Muscle of arm (tissue), 12 donors: ENCODE data around the gene DLX6. TPM values are rescaled to one million over a fixed set of nuclear protein-coding genes. Genes with fewer than 3 reads are reported as not detected.

Experiments used
- DNase-seq: peaks from one replicate; pipeline ENCODE4 v3.0.0-alpha.2; 2013
- polyA plus RNA-seq, 12 donors: library from polyadenylated mRNA; unstranded; fragments of 120-200 nt; gene quantifications; one replicate each; pipeline ENCODE4 v1.2.1, GENCODE V29; 2013; ENCODE audit not compliant: insufficient read length in 12 of 12

The DLX6 gene
- polyA plus RNA-seq, 12 donors, result 0.07 to 0.54 (median 0.14) TPM; not detected in 7

DNA sequence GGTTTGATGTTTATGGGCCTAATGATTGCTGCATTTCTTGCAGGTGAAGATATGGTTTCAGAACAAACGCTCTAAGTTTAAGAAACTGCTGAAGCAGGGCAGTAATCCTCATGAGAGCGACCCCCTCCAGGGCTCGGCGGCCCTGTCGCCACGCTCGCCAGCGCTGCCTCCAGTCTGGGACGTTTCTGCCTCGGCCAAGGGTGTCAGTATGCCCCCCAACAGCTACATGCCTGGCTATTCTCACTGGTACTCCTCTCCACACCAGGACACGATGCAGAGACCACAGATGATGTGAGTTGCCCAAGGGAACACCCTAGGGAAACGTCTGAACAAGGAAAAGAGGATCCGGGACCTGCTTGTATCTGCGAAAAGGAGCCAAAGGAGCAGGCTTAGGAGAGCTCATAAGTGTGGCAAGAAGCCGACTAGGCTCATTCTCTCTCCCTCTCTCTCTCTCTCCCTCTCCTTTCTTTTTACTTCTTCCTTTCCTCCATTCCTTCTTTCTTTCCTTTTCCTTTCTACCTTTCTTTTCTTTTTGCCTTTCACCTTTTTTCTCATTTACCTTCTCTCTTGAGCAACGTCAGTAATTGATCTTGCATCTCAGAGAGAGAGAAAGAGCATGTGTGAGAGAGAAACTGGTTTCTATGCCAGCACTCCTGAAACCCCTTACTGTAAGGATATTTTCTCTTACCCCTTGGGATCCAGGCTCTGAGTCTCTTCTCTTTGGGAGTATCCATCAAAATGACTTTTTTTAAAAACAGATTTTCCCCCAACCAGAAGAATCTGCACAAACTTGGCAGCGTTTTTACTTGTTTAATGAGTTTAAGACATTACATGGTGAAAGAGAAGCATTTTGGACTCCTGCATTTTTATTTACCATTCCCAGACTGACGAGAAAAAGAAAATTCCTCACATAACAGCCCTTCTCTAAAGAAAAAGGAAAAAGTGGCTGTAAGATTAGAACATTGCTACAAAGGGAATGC lies 4.7 kb downstream of the DLX6 start:
- DNase-seq, result no peak

DNA sequence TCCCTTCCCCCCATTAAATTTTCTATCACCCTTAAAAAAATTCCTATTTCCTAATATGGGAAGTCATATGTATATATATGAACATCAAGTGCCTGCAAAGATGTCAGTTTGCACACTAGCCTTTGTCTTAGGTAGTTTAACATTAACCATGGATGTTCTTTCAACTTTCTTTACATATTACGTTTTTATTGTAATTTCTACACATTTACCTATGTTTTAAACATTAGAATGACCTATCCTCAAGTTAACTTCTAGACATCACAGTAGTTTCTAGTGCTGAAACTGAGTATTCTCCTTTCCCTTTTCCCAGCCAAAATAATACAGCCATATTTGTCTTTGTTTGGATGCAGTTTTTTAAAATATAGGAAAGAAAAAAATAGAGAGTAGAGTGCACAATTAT lies 5.8 kb downstream of the DLX6 start:
- DNase-seq, result no peak

DNA sequence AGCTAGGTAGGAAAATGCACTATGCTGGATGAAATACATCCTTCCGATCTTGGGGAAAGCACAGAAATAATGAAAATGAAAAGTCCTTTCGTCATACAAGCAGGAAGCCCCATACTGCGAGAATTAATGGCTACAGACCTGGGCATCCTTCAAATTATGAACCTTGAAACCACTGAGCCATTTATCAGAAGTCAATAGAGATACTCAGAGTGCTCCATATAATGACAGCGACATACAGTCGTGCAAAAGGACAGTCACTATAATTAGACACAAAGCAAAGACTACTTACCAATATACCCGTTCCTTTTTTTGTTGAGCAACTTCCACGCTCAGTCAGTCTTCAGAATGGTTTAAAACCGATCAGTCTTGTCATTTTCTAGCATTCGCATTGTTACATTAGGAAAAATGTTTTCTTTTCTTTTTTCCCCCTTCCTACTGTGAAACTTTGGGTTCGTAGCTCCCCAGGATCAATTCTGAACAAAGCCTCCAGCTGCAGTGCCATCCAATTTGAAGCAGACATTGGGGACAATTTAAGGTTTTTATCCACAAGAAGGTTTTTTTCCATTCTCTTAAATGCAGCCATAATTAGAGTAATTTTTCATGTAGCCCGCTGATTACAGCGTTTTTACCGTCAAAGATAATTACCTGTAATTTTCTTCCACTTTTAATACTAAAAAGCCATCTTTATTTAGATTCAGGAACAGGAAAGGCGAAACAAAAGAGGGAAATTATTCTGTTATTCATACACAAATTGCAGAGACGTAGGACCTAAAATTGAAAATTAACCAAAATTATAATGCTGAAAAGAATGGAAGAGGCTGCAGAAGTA lies 6.4 kb downstream of the DLX6 start:
- DNase-seq, result no peak

DNA sequence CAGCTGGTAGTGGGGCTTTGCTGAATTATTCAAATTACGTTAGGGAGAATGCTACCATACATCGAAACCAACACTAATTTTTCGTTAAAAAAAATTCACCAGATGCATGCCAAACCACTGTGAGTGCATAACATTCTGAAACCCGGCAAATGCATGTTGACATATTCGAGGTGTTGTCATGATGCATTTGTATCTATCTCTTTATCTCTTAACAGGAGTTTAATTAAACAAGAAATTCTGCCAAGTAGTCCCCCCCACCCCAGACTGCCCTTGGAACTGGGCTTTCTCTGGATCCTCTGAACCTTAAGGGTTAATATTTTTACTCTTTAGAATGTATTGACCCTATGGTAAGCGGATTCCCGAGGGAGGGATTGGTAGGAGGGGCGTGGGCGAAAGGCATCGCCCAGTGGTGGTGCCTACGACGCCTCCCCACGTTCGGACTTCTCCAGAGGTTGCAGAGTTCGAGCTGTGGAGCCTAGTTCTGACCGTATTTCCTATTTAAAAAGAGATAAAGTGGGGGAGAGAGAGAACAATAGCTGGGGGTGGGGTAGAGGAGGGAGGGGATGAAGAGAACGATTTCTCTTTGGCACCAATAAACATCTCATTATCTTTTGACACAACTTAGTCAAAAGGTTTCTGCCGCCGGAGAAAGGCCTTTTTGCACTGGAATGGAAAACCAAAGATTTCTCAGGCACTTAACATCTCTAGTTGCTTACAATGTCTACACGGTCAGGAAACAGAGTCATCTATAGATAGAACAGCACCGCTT lies 7.2 kb downstream of the DLX6 start:
- no peak for DNase-seq

DNA sequence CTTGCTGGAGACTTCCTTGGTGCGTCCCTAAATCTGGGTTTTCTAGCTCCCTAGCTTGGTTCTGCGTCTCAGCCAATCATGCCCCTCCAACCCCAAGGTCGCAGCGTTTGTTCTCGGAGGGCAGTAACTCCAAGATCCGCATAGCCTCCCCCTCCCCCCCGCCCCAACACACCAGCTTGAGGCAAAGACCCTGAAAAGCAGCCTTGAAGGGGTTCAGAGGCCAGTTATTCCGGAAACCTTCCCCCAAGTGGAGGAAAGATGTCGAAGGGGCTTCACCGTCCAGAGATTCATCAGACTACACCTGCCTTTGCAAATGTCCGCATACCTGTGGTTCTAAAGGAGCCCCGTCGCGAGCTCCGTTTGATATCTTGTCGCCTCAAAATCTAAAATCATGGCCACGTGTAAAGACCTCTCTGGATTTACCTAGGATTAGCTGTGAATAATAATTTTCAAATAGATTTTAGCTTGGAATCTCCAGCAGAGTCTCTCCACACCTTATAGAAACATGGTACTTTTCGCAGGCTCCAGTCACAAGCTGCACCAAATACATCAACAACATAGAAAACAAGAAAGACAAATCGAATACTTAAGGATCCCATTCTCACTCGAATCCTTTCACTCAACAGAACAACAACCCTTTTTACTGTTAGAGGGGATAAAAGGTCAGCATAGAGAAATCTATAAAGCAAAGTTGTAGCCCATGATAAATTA lies 7.9 kb downstream of the DLX6 start:
- no peak for DNase-seq

DNA sequence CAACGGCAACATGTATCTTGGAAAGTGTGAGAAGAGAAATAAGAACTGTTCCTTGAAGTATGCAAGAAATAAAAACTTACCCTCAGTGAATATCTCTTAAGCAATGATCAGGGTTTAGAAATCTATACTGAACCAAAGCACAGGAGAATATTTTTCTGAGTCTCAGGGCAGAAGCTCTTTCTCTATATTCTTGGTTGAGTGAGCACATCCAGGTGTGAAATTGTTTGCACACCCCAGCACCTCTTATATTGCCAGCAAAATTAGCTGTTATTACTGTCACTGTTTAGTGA lies 8.4 kb downstream of the DLX6 start:
- no peak for DNase-seq

DNA sequence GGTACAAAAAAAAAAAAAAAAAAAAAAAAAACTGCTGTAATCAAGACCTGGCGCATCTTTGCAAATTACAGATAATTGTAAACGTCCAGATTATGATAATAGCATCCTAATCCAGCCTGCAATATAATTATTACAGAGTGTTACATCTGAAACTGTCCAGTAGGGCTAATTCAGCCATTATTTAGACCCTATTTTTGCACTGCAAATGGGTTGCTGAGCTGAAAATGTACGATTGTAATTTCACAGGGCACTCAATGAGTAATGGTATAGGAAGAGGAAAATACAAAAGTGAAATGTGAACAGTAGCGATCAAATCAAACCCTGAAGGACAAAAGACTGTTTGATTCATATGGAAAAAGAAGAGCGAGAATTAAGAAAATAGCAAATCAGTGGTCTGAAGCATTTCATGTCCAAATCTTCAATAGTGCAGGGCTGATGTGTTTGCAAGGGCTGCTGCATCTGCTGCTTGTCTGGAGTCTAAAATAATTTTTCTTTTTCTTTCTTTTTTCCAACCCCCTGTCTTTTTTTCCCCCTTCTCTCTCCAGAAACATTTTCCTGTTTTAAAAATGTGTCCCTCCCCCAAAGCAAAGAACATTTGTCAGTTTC lies 8.9 kb downstream of the DLX6 start:
- DNase-seq, result no peak

DNA sequence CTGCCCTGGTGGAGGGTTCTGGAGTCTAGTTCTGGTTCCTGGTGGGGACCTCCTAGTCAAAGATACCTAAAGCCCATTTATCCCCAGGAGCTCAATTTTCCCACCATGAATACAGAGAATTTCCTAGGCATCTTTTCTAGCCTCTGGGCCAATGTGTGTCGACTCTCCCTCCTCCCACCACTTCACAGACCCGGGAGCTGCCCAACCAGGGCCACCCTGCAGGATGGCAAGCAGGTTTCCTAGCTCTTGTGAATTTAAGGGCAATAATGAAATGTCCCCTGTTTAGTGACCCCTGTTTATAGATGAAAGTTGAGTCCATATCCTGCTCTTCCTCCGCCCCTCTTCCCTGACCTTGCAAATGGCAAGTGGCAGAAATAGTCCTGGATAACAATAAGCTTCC lies 9.9 kb downstream of the DLX6 start:
- no peak for DNase-seq

DNA sequence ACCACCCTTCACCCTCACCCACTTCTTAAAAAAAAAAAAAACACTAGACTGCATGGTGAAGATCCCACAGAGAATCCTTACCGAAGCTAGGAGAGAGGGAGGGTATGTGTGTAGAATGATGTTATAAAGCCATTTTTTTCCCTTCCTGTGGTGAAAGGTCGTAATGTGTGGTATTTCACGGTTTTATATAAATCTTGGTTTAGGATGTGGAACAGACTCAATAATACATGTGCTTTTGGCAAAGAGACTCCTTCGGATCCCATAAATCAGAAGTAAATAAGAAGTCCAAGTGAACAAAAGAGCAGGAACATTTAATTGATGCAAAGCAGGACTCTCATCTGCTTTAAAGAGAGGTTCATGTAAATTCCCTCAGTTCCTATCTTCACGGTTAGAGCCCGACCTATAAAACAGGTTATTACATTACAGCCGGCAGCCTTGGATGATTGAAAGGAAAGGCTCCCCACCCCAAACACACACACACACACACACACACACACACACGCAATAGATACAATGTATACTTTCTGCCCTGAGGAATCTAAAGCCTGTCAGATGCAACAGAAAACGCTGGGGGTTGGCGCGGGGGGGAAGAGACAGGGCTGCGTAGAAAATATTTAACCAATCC lies 10.5 kb downstream of the DLX6 start:
- DNase-seq, result no peak

DNA sequence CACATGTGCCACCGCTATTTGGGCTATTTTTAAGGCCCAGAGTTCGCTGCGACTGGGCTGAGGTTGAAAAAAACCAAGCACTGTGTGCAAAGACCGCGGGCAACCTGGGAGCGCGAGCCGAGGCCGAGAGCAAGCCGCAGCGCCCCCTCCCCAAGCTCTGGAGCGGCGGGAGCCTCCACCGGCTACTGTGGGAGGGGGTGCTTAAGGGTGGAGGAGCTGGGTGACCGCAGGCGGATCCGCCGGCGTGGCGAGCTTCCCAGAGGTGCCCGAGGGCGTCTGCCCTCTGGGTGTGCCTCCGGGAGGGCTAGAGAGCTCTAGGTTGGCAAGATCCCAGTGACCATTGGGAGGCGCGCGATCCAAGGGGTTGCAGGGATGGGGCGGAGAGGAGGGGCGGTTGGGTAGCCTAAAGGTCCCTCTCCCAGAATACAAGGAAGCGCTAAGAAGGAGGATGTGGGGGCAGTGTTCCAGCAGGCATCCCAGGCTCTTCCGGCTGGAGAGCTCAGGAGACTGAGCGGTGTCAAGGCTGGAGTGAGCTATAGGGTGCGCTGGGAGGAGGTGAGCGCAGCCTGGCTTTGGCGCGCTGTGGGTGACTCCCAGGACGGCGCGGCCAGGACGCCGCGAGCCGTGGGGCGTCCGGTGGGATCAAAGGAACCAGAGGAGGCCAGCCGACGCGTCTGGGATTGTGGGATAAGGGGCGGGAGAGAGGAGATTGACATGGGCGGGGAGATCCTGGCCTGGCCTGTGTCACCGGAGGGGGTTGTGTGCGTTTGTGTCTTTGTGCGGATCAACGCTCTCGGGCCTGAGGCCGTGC lies 11.2 kb downstream of the DLX6 start:
- DNase-seq, result no peak

DNA sequence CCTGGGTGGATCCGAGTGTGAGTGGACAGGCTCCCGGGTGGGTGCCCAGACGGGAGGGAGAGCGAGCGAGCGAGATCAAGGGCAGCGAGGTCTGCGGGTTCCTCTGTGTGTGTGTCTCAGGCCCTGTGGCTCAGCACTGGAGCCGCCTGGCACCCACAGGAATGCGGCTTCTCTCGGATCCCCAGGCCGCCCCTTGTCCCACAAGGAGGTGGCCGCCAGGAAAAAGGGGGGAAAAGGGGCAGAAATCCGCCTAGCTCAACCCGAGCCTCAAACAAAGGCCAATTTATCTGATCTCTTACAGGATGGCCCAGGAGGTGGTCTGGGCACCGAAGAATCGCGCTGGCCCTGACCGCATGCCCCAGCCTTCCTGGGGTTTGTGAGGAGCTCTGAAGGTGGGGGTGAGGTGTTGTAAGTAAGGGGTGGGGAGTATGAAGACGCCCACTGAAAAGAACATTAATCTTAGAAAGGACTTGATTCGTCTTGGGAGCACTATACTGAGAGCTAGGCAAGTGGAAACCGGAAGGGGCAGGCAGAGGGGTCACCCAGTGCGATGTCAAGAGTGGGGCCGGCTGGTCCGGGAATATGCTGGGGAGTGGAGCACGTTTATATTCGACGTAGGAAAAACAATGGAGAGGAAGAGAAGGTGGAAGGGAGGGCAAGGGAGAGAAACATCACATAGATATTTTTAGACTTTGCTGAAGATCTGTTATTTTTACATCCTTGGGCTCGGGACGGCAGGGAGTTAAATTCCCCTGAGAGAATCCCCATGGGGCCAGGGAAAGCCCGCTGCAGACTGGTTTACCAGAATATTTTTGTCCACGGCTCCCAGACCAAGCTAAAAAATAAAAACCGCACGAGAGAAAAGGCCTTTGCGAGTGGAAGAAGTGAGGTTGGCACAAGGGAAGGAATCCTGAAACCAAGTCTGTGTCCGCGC lies 12.1 kb downstream of the DLX6 start:
- no peak for DNase-seq

DNA sequence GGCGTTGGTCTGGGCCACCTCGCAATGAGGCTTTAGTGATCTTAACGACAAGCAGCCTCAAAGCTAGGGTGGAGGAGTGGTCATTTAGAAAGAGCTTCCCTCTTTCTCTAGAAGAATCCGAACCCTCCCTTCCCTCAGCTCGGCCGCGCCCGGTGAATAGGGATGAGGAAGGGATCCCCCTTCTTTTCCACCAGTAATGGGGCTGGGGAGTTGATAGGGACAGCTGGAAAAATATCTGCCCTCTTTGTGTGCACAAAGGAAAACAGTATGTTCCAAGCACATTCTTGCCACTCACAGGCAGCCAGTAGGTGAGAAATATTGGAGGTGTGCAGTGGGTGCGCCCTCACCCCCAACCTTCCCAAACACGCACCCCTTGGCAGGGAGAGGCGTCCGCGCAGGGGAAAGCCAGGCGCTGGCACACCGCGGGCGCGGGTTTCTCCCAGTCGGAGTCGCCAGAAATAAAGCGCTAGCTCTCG lies 12.8 kb downstream of the DLX6 start:
- DNase-seq, result no peak

DNA sequence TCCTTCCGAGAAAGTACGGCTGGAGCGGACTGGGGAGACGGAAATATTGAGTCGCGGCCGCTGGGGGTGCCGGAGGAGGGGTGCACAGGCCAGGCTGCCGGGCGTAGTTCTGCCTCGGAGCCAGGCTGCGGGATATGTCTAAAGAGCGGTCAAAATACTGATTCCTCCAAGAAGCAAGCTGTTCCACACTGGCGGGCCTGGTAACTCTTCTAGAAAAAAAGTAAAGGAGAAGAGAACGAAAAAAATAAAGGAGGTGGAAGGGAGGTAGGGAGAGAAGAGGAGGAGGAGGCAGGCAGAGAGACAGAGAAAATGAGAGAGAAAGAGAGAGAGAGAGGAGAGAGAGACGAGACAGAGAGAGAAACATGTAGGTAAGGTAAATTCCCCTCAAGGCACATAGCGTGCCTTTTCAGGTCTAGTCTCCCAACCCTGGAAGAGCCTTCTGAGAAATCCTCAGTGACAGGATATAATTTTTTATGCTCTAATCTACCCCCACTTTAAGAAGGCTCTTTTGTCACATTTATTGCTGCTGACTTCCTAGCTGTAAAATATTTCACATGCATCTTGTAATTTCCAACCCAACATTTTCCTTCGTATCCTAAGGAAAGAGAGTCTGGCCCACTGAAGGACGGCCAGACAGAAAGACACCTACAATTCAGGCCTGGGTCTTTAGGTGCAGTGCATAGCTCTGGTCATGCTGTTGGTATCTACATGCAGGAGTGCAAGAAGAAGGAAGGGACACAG lies 13.6 kb downstream of the DLX6 start:
- no peak for DNase-seq

DNA sequence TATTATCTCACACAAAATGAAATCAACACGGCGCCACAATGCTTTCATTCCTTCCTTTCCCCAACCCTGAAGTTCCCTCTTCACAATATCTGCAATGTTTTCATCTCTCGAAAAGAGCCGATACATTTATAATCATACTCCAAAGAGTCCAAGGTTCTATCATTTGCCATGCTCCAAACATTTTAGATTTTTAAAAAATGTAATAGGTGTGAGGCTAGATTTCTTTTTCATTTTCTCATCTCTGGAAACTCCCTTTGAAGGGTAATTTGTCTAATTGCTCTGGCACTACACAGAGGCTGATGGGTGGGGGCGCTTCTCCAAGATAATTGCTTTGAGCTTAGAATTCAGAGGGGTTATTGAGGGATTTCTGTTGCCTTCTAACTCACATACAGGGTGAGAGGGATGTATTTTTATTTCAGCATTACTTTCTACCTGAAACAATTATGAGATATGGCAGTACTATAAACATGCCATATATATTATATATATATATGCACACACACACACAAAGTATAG lies 14.4 kb downstream of the DLX6 start:
- DNase-seq, result no peak

DNA sequence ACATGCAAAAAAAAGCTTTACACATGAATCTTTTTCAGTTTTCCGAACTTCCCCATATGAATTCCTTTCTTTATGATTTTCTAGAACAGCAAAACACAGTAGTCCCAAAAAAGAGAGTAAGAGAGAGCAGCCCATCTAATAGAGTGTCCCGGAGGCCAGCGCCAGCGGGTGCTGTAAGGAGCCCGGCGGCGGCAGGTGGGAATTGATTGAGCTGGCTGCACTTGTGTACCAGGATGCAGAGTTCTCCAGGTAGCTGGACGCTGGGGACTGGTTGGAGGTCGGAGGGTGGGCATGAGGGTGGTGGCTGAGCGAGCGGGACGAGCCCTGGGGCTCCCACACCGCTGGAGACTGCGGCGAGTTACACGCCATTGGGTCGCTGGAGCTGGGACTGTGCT lies 15.2 kb downstream of the DLX6 start:
- DNase-seq, result no peak

DNA sequence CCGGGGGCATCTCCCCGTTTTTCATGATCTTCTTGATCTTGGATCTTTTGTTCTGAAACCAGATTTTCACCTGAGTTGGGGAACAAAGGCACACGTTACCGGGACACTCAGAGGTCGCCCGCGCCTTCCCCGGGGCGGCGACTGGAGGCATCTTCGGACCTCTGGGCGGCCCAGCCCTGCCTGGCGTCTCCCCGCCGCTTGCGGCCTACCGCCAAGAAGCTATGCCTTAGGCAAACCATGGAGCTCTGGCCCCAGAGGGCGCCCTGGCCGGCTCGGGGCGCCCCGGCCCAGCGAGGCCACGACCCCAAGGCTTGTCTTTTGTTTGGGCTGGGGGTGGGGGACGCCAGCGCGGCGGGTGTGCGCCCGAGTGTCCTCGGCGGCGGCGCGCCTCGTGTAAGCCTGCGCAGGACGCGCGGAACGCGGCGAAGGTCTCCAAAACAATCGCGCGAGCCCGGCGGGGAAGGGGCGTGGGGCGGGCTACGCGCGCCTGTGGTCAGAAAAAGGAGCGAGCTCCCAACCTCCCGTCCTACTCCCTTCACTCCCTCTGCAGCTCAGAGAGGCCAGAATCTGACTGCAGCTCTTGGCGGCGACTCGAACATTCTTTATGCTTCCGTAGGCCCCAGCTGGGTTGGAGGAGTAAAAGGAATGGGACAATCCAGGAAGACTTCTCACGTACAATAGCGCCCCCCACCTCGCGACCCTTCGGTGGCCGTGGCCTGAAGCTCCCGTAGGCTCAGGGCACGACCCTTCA lies 15.8 kb downstream of the DLX6 start:
- no peak for DNase-seq
